HepG2 (cell line): ENCODE data around the gene HSPA1L. TPM values are rescaled to one million over a fixed set of nuclear protein-coding genes. Genes with fewer than 3 reads are reported as not detected.

ENCODE experiments used
- ATM ChIP-seq: fragments of 450-650 bp; IDR thresholded peaks from 2 replicates; pipeline ENCODE4 v1.7.1; 2017; ENCODE audit warnings: mild to moderate bottlenecking, borderline replicate concordance
- CEBPG ChIP-seq: IDR thresholded peaks from 2 replicates; pipeline ENCODE4 v1.6.1; 2016
- ELF1 ChIP-seq: sonication (generic); formaldehyde crosslinking; IDR thresholded peaks from 2 replicates; pipeline ENCODE4 v1.4.0; 2020; ENCODE audit warnings: missing genetic modification reagents
- ISX ChIP-seq: sonication (generic); formaldehyde crosslinking; conservative IDR thresholded peaks from 2 replicates; pipeline ENCODE4 v1.5.0; 2020; ENCODE audit warnings: missing genetic modification reagents
- KAT8 ChIP-seq: IDR thresholded peaks from 2 replicates; pipeline ENCODE4 v1.6.1; 2016; ENCODE audit warnings: missing genetic modification reagents, missing compliant biosample characterization
- KMT2A ChIP-seq: sonication (generic); formaldehyde crosslinking; IDR thresholded peaks from 2 replicates; pipeline ENCODE4 v1.4.0; 2020; ENCODE audit warnings: missing genetic modification reagents
- MEIS2 ChIP-seq: sonication (generic); formaldehyde crosslinking; IDR thresholded peaks from 2 replicates; pipeline ENCODE4 v1.9.0; 2021; ENCODE audit warnings: mild to moderate bottlenecking, missing genetic modification reagents
- MYNN ChIP-seq: sonication (generic); formaldehyde crosslinking; IDR thresholded peaks from 2 replicates; pipeline ENCODE4 v1.4.0; 2020; ENCODE audit warnings: mild to moderate bottlenecking, low read depth, missing genetic modification reagents
- NCOA1 ChIP-seq: sonication (generic); formaldehyde crosslinking; IDR thresholded peaks from 2 replicates; pipeline ENCODE4 v1.9.0; 2021; ENCODE audit warnings: missing genetic modification reagents
- PTBP1 ChIP-seq: fragments of 200-400 bp; formaldehyde crosslinking; IDR thresholded peaks from 2 replicates; pipeline ENCODE4 v1.6.1; 2018; ENCODE audit warnings: low read length, low read depth; ENCODE audit not compliant: poor library complexity, severe bottlenecking
- SALL2 ChIP-seq: sonication (generic); formaldehyde crosslinking; IDR thresholded peaks from 2 replicates; pipeline ENCODE4 v1.8.1; 2023; ENCODE audit warnings: mild to moderate bottlenecking, missing genetic modification reagents, inconsistent platforms
- SPEN ChIP-seq: sonication (generic); formaldehyde crosslinking; IDR thresholded peaks from 2 replicates; pipeline ENCODE4 v1.5.1; 2020; ENCODE audit warnings: low read depth, mild to moderate bottlenecking, missing genetic modification reagents
- TARDBP ChIP-seq: sonication (generic); formaldehyde crosslinking; IDR thresholded peaks from 2 replicates; pipeline ENCODE4 v1.8.0; 2022; ENCODE audit warnings: mild to moderate bottlenecking, missing genetic modification reagents
- U2AF1 ChIP-seq: fragments of 200-400 bp; formaldehyde crosslinking; optimal IDR thresholded peaks from 2 replicates; pipeline ENCODE3; 2017; ENCODE audit warnings: mild to moderate bottlenecking, low read depth, low read length
- ZBTB42 ChIP-seq: sonication (generic); formaldehyde crosslinking; IDR thresholded peaks from 2 replicates; pipeline ENCODE4 v1.5.0; 2020; ENCODE audit warnings: mild to moderate bottlenecking, missing genetic modification reagents
- ZGPAT ChIP-seq: IDR thresholded peaks from 2 replicates; pipeline ENCODE4 v1.6.1; 2016; ENCODE audit warnings: mild to moderate bottlenecking
- ZNF3 ChIP-seq: IDR thresholded peaks from 2 replicates; pipeline ENCODE4 v1.7.0; 2017; ENCODE audit warnings: inconsistent platforms
- ZNF33A ChIP-seq: sonication (generic); formaldehyde crosslinking; IDR thresholded peaks from 2 replicates; pipeline ENCODE4 v1.5.1; 2020; ENCODE audit warnings: missing genetic modification reagents, mild to moderate bottlenecking, moderate library complexity, borderline replicate concordance
- ZNF34 ChIP-seq: sonication (generic); formaldehyde crosslinking; IDR thresholded peaks from 2 replicates; pipeline ENCODE4 v1.4.0; 2020; ENCODE audit warnings: mild to moderate bottlenecking, missing genetic modification reagents, borderline replicate concordance
- ZNF432 ChIP-seq: sonication (generic); formaldehyde crosslinking; IDR thresholded peaks from 2 replicates; pipeline ENCODE4 v1.5.0; 2020; ENCODE audit warnings: missing genetic modification reagents, mild to moderate bottlenecking, borderline replicate concordance
- ZNF629 ChIP-seq: sonication (generic); formaldehyde crosslinking; conservative IDR thresholded peaks from 2 replicates; pipeline ENCODE4 v1.5.0; 2020; ENCODE audit warnings: missing genetic modification reagents
- ZNF703 ChIP-seq: sonication (generic); formaldehyde crosslinking; IDR thresholded peaks from 2 replicates; pipeline ENCODE4 v1.5.1; 2020; ENCODE audit warnings: missing genetic modification reagents, mild to moderate bottlenecking, moderate library complexity, borderline replicate concordance
- polyA plus RNA-seq, 8 experiments: library from polyadenylated mRNA; depleted of rRNA in 3 of 8; stranded (reverse) in 7 of 8; unstranded in 1 of 8; fragments of >200 nt; fragmentation: Illumina TruSeq in 4 of 8; extraction: Trizol in 4 of 8; gene quantifications; 2 replicates each; pipeline versions ENCODE4 v1.2.1 to v1.2.3, GENCODE V29; 2011 to 2016; ENCODE audit warnings: low read depth in 4 of 8, missing spikeins in 1 of 8, mixed read lengths in 1 of 8; ENCODE audit not compliant: insufficient read depth in 1 of 8
- total RNA-seq, 5 experiments: library from RNA; depleted of rRNA; stranded (reverse); fragments of >200 nt; fragmentation: Illumina TruSeq; extraction: Trizol; gene quantifications; 2 replicates each; pipeline ENCODE4 v1.2.3, GENCODE V29; 2016; ENCODE audit warnings: low read depth in 1 of 5
- TF ChIP-seq, protein P1 (sequence below): sonication (generic); formaldehyde crosslinking; IDR thresholded peaks from 2 replicates; pipeline ENCODE4 v1.4.0; 2020; ENCODE audit warnings: missing genetic modification reagents; ENCODE audit errors: not compliant biosample characterization
- TF ChIP-seq, protein P2 (sequence below): sonication (generic); formaldehyde crosslinking; IDR thresholded peaks from 2 replicates; pipeline ENCODE4 v1.5.0; 2020; ENCODE audit warnings: missing genetic modification reagents, mild to moderate bottlenecking, borderline replicate concordance
- TF ChIP-seq, protein P3 (sequence below): sonication (generic); formaldehyde crosslinking; IDR thresholded peaks from 2 replicates; pipeline ENCODE4 v1.8.0; 2022; ENCODE audit warnings: mild to moderate bottlenecking, missing genetic modification reagents, moderate library complexity

The HSPA1L gene
- total and polyA plus RNA-seq, 2 of the 13 experiments (the other 11 are each of a cell fraction or from before 2014, with no cell fraction given) = 0.55 to 1.0 TPM

DNA sequence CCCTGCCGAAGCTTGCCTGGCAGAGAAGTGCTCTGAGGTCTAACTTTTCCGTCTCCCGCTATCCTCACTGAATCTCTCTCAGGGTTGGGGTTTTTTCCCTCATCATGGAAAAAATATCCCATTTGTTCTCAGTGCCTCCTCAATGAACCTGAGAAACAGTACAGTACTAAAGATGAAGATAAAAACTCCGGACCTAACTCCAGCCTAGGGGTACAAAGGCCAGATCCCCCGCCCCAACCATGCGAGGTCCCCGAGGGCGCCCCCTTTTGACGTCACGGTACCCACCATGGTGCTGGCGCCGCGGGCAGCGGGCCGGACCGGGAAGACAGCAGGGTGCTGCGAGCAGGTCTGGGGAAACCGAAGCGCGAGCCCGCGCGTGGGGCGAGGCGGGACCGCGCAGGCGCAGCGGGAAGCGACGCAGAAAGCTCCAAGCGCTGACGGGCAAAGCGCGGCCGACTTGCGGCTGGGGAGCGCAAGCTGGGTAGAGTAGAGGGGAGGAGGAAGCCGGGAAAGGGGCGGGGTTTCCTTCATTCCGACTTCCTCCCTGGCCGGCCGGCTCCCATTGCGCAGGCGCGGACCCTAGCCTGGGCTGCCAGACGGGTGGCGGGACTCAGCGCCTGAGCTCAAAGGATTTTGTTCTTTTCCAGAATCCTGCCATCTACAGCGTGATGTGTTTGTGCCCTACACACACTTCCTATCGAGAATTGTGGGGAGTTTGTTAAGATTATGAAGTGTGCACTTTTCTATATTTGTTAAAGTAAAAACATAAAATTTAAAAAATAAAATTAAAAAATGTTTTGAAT, 8.4 kb downstream of the HSPA1L start, which contains the start of gene LSM2 (continued):
- TF ChIP-seq KMT2A (peak; percentile 78), ZNF703 (CRISPR knock-in tag) (no peak), ZNF629 (CRISPR knock-in tag) (peak; percentile 46; the same call in 1 of the 2 replicates), ATM (no peak), NCOA1 (CRISPR knock-in tag) (no peak), ZNF3 (no peak), MEIS2 (CRISPR knock-in tag) (peak; percentile 63), PTBP1 (peak; percentile 65), SALL2 (CRISPR knock-in tag) (0 out of 2 replicates have a peak, but pooled peaks have one; percentile 78), ZGPAT (CRISPR knock-in tag) (peak; percentile 97), CEBPG (CRISPR knock-in tag) (peak; percentile 21; the same call in 1 of the 2 replicates), ZBTB42 (no peak), KAT8 (peak; percentile 97), ISX (no peak), TARDBP (CRISPR knock-in tag) (peak; percentile 97), SPEN (CRISPR knock-in tag) (peak; percentile 93), MYNN (CRISPR knock-in tag) (no peak), U2AF1 (no peak), ZNF33A (peak; percentile 80; the same call in 1 of the 2 replicates), ELF1 (CRISPR knock-in tag) (peak; percentile 82), ZNF34 (0 out of 2 replicates have a peak, but pooled peaks have one; percentile 74), ZNF432 (CRISPR knock-in tag) (no peak)
- TF ChIP-seq, protein P1, sequence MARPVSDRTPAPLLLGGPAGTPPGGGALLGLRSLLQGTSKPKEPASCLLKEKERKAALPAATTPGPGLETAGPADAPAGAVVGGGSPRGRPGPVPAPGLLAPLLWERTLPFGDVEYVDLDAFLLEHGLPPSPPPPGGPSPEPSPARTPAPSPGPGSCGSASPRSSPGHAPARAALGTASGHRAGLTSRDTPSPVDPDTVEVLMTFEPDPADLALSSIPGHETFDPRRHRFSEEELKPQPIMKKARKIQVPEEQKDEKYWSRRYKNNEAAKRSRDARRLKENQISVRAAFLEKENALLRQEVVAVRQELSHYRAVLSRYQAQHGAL (CRISPR knock-in tag) = peak; percentile 91
- TF ChIP-seq, protein P2, sequence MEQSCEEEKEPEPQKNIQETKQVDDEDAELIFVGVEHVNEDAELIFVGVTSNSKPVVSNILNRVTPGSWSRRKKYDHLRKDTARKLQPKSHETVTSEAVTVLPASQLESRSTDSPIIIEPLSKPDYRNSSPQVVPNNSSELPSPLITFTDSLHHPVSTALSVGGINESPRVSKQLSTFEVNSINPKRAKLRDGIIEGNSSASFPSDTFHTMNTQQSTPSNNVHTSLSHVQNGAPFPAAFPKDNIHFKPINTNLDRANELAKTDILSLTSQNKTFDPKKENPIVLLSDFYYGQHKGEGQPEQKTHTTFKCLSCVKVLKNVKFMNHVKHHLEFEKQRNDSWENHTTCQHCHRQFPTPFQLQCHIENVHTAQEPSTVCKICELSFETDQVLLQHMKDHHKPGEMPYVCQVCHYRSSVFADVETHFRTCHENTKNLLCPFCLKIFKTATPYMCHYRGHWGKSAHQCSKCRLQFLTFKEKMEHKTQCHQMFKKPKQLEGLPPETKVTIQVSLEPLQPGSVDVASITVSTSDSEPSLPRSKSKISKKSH (CRISPR knock-in tag) = peak; percentile 90
- TF ChIP-seq, protein P3, sequence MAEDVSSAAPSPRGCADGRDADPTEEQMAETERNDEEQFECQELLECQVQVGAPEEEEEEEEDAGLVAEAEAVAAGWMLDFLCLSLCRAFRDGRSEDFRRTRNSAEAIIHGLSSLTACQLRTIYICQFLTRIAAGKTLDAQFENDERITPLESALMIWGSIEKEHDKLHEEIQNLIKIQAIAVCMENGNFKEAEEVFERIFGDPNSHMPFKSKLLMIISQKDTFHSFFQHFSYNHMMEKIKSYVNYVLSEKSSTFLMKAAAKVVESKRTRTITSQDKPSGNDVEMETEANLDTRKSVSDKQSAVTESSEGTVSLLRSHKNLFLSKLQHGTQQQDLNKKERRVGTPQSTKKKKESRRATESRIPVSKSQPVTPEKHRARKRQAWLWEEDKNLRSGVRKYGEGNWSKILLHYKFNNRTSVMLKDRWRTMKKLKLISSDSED (CRISPR knock-in tag) = 0 out of 2 replicates have a peak, but pooled peaks have one; percentile 61
